Smooth muscle cell (in vitro differentiated cells): ENCODE results near the gene CCDC170. TPM values are rescaled to one million over a fixed set of nuclear protein-coding genes. Genes with fewer than 3 reads are reported as not detected.

Experiments used
- DNase-seq: peaks from one replicate; lab custom pipeline; 2025; ENCODE audit not compliant: unreplicated experiment; lab: John Stamatoyannopoulos, UW
- H2AFZ ChIP-seq: fragments of 200-600 bp; sonication (generic); 2 replicates; pipeline ENCODE4 v1.6.0; 2016; ENCODE audit warnings: antibody characterized with exemption, low read depth, mild to moderate bottlenecking
- H3F3A ChIP-seq: fragments of 200-600 bp; sonication (generic); 2 replicates; pipeline ENCODE4 v1.6.0; 2017; ENCODE audit warnings: antibody characterized with exemption, low read depth
- H3K27ac ChIP-seq: fragments of 200-600 bp; sonication (generic); 2 replicates; pipeline ENCODE4 v1.5.1; 2016; ENCODE audit warnings: low read depth, mild to moderate bottlenecking
- H3K27me3 ChIP-seq: fragments of 200-600 bp; sonication (generic); 2 replicates; pipeline ENCODE4 v1.6.1; 2016; ENCODE audit warnings: low read depth, mild to moderate bottlenecking
- H3K36me3 ChIP-seq: fragments of 200-600 bp; sonication (generic); 2 replicates; pipeline ENCODE4 v1.5.1; 2016; ENCODE audit warnings: low read depth
- H3K4me1 ChIP-seq: fragments of 200-600 bp; sonication (generic); 2 replicates; pipeline ENCODE4 v1.5.1; 2016; ENCODE audit warnings: low read depth
- H3K4me2 ChIP-seq: fragments of 200-600 bp; sonication (generic); 2 replicates; pipeline ENCODE4 v1.6.0; 2016; ENCODE audit warnings: mild to moderate bottlenecking
- H3K4me3 ChIP-seq: fragments of 200-600 bp; sonication (generic); 2 replicates; pipeline ENCODE4 v1.5.1; 2016; ENCODE audit warnings: mild to moderate bottlenecking
- H3K79me2 ChIP-seq: fragments of 200-600 bp; sonication (generic); 2 replicates; pipeline ENCODE4 v1.6.0; 2016; ENCODE audit warnings: low read depth, mild to moderate bottlenecking
- H3K9ac ChIP-seq: fragments of 200-600 bp; sonication (generic); 2 replicates; pipeline ENCODE4 v1.6.0; 2016; ENCODE audit warnings: low read depth
- H3K9me3 ChIP-seq: fragments of 200-600 bp; sonication (generic); replicated peaks from 2 replicates; pipeline ENCODE4 v1.5.1; 2016; ENCODE audit warnings: low read depth
- H4K20me1 ChIP-seq: fragments of 200-600 bp; sonication (generic); 2 replicates; pipeline ENCODE4 v1.6.0; 2016; ENCODE audit warnings: low read depth
- CTCF ChIP-seq: fragments of 200-600 bp; sonication (generic); IDR thresholded peaks from 2 replicates; pipeline ENCODE4 v1.5.1; 2017; ENCODE audit warnings: borderline replicate concordance, mild to moderate bottlenecking, antibody characterized with exemption; ENCODE audit not compliant: insufficient read depth, poor library complexity, severe bottlenecking
- WGBS: methylation state at CpG from one replicate; pipeline ENCODE4 v1.1.7; 2016; ENCODE audit warnings: low lambda C conversion rate; 5-methylcytosine and 5-hydroxymethylcytosine counted together
- polyA plus RNA-seq: library from polyadenylated mRNA; unstranded; fragments of >200 nt; fragmentation: Nextera tagmentation; extraction: Ambion mirVana; gene quantifications from 2 replicates; pipeline ENCODE4 v1.2.1, GENCODE V29; 2016
- total RNA-seq: library from RNA; depleted of rRNA; stranded (reverse); fragments of >200 nt; gene quantifications from 2 replicates; pipeline ENCODE4 v1.2.3, GENCODE V29; 2014

CCDC170 gene
- total and polyA plus RNA-seq, 2 experiments from 2014 or later = 0.27 to 0.63 TPM

GRCh38 chr6:151488226-151488625 lies 5.6 kb upstream of the CCDC170 start:
- Histone ChIP-seq H3K79me2 (no peaks in the 10 kb centered on the region), H3K36me3 (no peaks in the 10 kb centered on the region), H3K9me3 (no peaks in the 10 kb centered on the region), H3K27ac (no peak overlapping the region), H2AFZ (no peak overlapping the region), H4K20me1 (no peaks in the 10 kb centered on the region), H3K4me3 (no peak overlapping the region), H3K4me1 (no peaks in the 10 kb centered on the region), H3K9ac (no peak overlapping the region), H3K27me3 (no peaks in the 10 kb centered on the region), H3K4me2 (no peak overlapping the region), H3F3A (no peaks in the 10 kb centered on the region)
- 76% methylated on average over 2 of the region's 2 CpGs for WGBS
- no peak for DNase-seq
- no peak for TF ChIP-seq CTCF

- H3K4me2 ChIP-seq = no peak overlapping the region
- DNase-seq = no peak
- H3F3A ChIP-seq = no peaks in the 10 kb centered on the region
- H3K4me1 ChIP-seq = peaks cover 4% of the 10 kb centered on the region
- no peak overlapping the region for H3K27ac ChIP-seq
- H3K4me3 ChIP-seq = no peak overlapping the region
- no peak overlapping the region for H2AFZ ChIP-seq
- H3K79me2 ChIP-seq = no peaks in the 10 kb centered on the region
- WGBS = 91% methylated on average over 7 of the region's 7 CpGs
- no peaks in the 10 kb centered on the region for H3K36me3 ChIP-seq
- H3K9me3 ChIP-seq = no peaks in the 10 kb centered on the region
- H3K9ac ChIP-seq = no peak overlapping the region
- no peaks in the 10 kb centered on the region for H4K20me1 ChIP-seq
- no peak for TF ChIP-seq CTCF
- peaks cover 13% of the 10 kb centered on the region for H3K27me3 ChIP-seq
Measured at GRCh38 chr6:151490996-151491395, 2.8 kb upstream of the CCDC170 start.

DNA sequence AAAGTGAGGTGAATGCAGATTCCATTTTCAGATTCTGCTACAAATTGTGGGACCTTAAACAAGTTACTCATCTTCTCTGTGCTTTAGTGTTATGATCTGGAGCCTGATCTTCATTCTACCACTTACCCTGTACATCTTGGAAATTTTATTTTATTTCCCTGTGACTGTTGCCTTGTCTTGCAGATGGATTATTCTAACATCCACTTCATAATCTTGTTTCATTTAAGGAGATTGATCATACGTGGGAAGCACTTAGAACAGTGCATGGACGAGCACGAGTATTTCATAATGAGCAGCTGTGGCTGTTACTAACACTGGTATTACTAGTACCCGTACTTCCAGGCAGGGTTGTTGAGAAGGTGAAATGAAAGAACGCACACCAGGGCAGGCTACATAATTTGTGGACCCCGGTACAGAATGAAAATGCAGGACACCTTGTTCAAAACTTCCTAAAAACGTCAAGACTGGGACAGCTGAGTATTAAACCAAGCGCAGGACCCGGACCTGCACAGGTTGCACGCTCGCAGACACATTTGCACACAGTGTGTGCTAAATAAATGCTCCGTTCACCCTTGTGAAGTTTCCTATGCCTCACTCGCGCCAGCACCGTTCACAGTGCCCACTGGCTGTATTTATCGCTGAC lies 535 bp upstream of the CCDC170 start:
- H3K27ac ChIP-seq = no peak overlapping the region
- H3K79me2 ChIP-seq = no peaks in the 10 kb centered on the region
- no peaks in the 10 kb centered on the region for H3F3A ChIP-seq
- H3K9me3 ChIP-seq = no peaks in the 10 kb centered on the region
- peaks cover 4% of the 10 kb centered on the region for H3K4me1 ChIP-seq
- peak overlapping the region; percentile 92 for H2AFZ ChIP-seq
- H3K9ac ChIP-seq = peak overlapping the region; percentile 82
- WGBS = 55% methylated on average over 16 of the region's 16 CpGs
- H3K4me3 ChIP-seq = peak overlapping the region; percentile 74
- H4K20me1 ChIP-seq = no peaks in the 10 kb centered on the region
- H3K27me3 ChIP-seq = peaks cover 17% of the 10 kb centered on the region
- no peaks in the 10 kb centered on the region for H3K36me3 ChIP-seq
- H3K4me2 ChIP-seq = peak overlapping the region; percentile 99
- DNase-seq = no peak
- TF ChIP-seq CTCF = no peak
